H1 (cell line): ENCODE results near the gene KRT32. TPM values are rescaled to one million over a fixed set of nuclear protein-coding genes. Genes with fewer than 3 reads are reported as not detected.

Source experiments
- CTCF ChIA-PET: fragments of 300-600 bp; sonication (Branson Sonifier 250); formaldehyde crosslinking; loops from one replicate; lab custom pipeline; 2021; ENCODE audit not compliant: partially characterized antibody; lab: Charles Lee
- POLR2A ChIA-PET: fragments of 300-600 bp; sonication (Branson Sonifier 250); formaldehyde crosslinking; loops from one replicate; lab custom pipeline; 2021; ENCODE audit warnings: inconsistent platforms; ENCODE audit not compliant: partially characterized antibody; lab: Charles Lee
- DNase-seq, 2 experiments: peaks; one replicate each; pipeline versions ENCODE4 v3.0.0 to v3.0.0-alpha.2; 2010 to 2022; ENCODE audit warnings: low spot score in 2 of 2, low read depth in 1 of 2, mixed read lengths in 1 of 2
- FAIRE-seq: peaks from 2 replicates; lab custom pipeline; 2011; peaks lifted over from hg19 to GRCh38; lab: Jason Lieb, UNC
- H2AFZ ChIP-seq: 2 replicates; pipeline ENCODE4 v1.8.1; 2012; ENCODE audit warnings: low read length, inconsistent platforms
- H2AK5ac ChIP-seq: 2 replicates; pipeline ENCODE4 v1.6.1; 2013; ENCODE audit warnings: low read depth, low read length
- H2BK120ac ChIP-seq: replicated peaks from 2 replicates; pipeline ENCODE3; 2013; ENCODE audit warnings: low read depth, low read length, inconsistent platforms
- H2BK12ac ChIP-seq: 2 replicates; pipeline ENCODE4 v1.6.1; 2013; ENCODE audit warnings: low read depth, low read length
- H2BK15ac ChIP-seq: 2 replicates; pipeline ENCODE4 v1.6.1; 2013; ENCODE audit warnings: low read length
- H2BK20ac ChIP-seq: 2 replicates; pipeline ENCODE4 v1.6.1; 2013; ENCODE audit warnings: low read length
- H2BK5ac ChIP-seq: 2 replicates; pipeline ENCODE4 v1.6.1; 2013; ENCODE audit warnings: low read depth, low read length
- H3K14ac ChIP-seq: 2 replicates; pipeline ENCODE4 v1.6.1; 2013; ENCODE audit warnings: inconsistent platforms; ENCODE audit not compliant: insufficient read length
- H3K18ac ChIP-seq: 2 replicates; pipeline ENCODE4 v1.6.1; 2013; ENCODE audit warnings: low read length; ENCODE audit errors: extremely low read depth
- H3K23ac ChIP-seq: 2 replicates; pipeline ENCODE4 v1.6.1; 2013; ENCODE audit warnings: inconsistent platforms; ENCODE audit not compliant: insufficient read length
- H3K23me2 ChIP-seq: 2 replicates; pipeline ENCODE4 v1.6.1; 2013; ENCODE audit warnings: low read depth, low read length
- H3K27ac ChIP-seq: 2 replicates; pipeline ENCODE4 v1.6.1; 2011; ENCODE audit warnings: low read depth, low read length, inconsistent platforms
- H3K27me3 ChIP-seq, 4 experiments: replicated peaks in 1 of 4; 1 replicate in 1 of 4; 2 replicates in 3 of 4; pipeline versions ENCODE4 v1.6.1 to v1.8.1; 2011 to 2013; ENCODE audit warnings: low read length in 3 of 4, mild to moderate bottlenecking in 3 of 4, inconsistent platforms in 2 of 4, mixed read lengths in 2 of 4, moderate library complexity in 1 of 4; ENCODE audit not compliant: control insufficient read depth in 3 of 4, insufficient read depth in 3 of 4; ENCODE audit errors: extremely low read depth in 1 of 4
- H3K36me3 ChIP-seq, 4 experiments: 2 replicates each; pipeline versions ENCODE4 v1.6.1 to v1.8.1; 2011 to 2013; ENCODE audit warnings: mild to moderate bottlenecking in 4 of 4, low read length in 3 of 4, moderate library complexity in 2 of 4, control low read depth in 1 of 4, inconsistent platforms in 1 of 4; ENCODE audit not compliant: insufficient read depth in 4 of 4, control insufficient read depth in 2 of 4
- H3K4ac ChIP-seq: replicated peaks from 2 replicates; pipeline ENCODE3; 2013; ENCODE audit warnings: low read length, low read depth, mixed read lengths, inconsistent platforms; ENCODE audit not compliant: insufficient read length
- H3K4me1 ChIP-seq, 4 experiments: replicated peaks in 1 of 4; 1 replicate in 1 of 4; 2 replicates in 3 of 4; pipeline versions ENCODE4 v1.6.1 to v1.8.1; 2011 to 2013; ENCODE audit warnings: low read length in 3 of 4, inconsistent platforms in 2 of 4, mixed read lengths in 1 of 4; ENCODE audit not compliant: insufficient read depth in 4 of 4, control insufficient read depth in 3 of 4
- H3K4me2 ChIP-seq, 2 experiments: 2 replicates each; pipeline versions ENCODE4 v1.6.1 to v1.8.1; 2011 to 2013; ENCODE audit warnings: low read depth in 2 of 2, low read length in 2 of 2, control low read depth in 1 of 2, inconsistent platforms in 1 of 2, mild to moderate bottlenecking in 1 of 2; ENCODE audit not compliant: insufficient read depth in 1 of 2
- H3K4me3 ChIP-seq, 4 experiments: fragments of 200-600, 300-600 bp in 1 of 4; sonication (generic), shearing (Covaris generic), sonication (Bioruptor Twin) in 1 of 4; 2 replicates each; pipeline versions ENCODE4 v1.5.1 to v1.8.1; 2011 to 2016; ENCODE audit warnings: low read length in 4 of 4, low read depth in 3 of 4, control low read depth in 2 of 4, inconsistent platforms in 2 of 4, mild to moderate bottlenecking in 2 of 4, mixed read lengths in 1 of 4, moderate library complexity in 1 of 4; ENCODE audit not compliant: insufficient read depth in 2 of 4; ENCODE audit errors: extremely low read depth in 1 of 4
- H3K56ac ChIP-seq: replicated peaks from 2 replicates; pipeline ENCODE3; 2013; ENCODE audit warnings: low read depth, mild to moderate bottlenecking, mixed read lengths, low read length, inconsistent platforms; ENCODE audit not compliant: insufficient read length
- H3K79me1 ChIP-seq: 2 replicates; pipeline ENCODE4 v1.6.1; 2013; ENCODE audit warnings: low read depth, low read length, control low read depth
- H3K79me2 ChIP-seq, 2 experiments: 2 replicates each; pipeline versions ENCODE4 v1.6.1 to v1.8.1; 2012 to 2013; ENCODE audit warnings: low read length in 2 of 2, mild to moderate bottlenecking in 2 of 2, inconsistent platforms in 1 of 2; ENCODE audit not compliant: insufficient read depth in 2 of 2, control insufficient read depth in 1 of 2
- H3K9ac ChIP-seq, 4 experiments: replicated peaks in 1 of 4; 1 replicate in 1 of 4; 2 replicates in 3 of 4; pipeline versions ENCODE4 v1.6.1 to v1.8.1; 2011 to 2013; ENCODE audit warnings: low read depth in 3 of 4, low read length in 3 of 4, control low read depth in 2 of 4, mild to moderate bottlenecking in 2 of 4, moderate library complexity in 2 of 4, inconsistent platforms in 1 of 4; ENCODE audit errors: extremely low read depth in 1 of 4
- H3K9me3 ChIP-seq, 2 experiments: 2 replicates each; pipeline versions ENCODE4 v1.6.1 to v1.8.1; 2012 to 2013; ENCODE audit warnings: mild to moderate bottlenecking in 2 of 2, moderate library complexity in 2 of 2, control low read depth in 1 of 2, inconsistent platforms in 1 of 2, low read depth in 1 of 2, low read length in 1 of 2, mixed read lengths in 1 of 2; ENCODE audit not compliant: insufficient read depth in 2 of 2
- H4K20me1 ChIP-seq, 2 experiments: replicated peaks in 1 of 2; 2 replicates each; pipeline versions ENCODE3 to v1.8.1; 2011 to 2013; ENCODE audit warnings: inconsistent platforms in 2 of 2, low read length in 2 of 2, mild to moderate bottlenecking in 1 of 2; ENCODE audit not compliant: insufficient read depth in 2 of 2, control insufficient read depth in 1 of 2
- H4K5ac ChIP-seq: 2 replicates; pipeline ENCODE4 v1.6.1; 2013; ENCODE audit warnings: low read length, low read depth, mixed read lengths, inconsistent platforms; ENCODE audit not compliant: insufficient read length
- H4K8ac ChIP-seq: 2 replicates; pipeline ENCODE4 v1.8.0; 2013; ENCODE audit warnings: mild to moderate bottlenecking, moderate library complexity, low read length, inconsistent platforms; ENCODE audit not compliant: insufficient read depth; ENCODE audit errors: extremely low read depth
- H4K91ac ChIP-seq: replicated peaks from 2 replicates; pipeline ENCODE3; 2013; ENCODE audit warnings: low read length, mixed read lengths, inconsistent platforms; ENCODE audit not compliant: insufficient read length
- BACH1 ChIP-seq: IDR thresholded peaks from 2 replicates; pipeline ENCODE4 v1.6.1; 2012; ENCODE audit warnings: low read length, improper control_type of control experiment
- BCL11A ChIP-seq, 2 experiments: IDR thresholded peaks; one replicate each; pipeline ENCODE4 v1.6.1; 2011; ENCODE audit warnings: low read depth in 2 of 2, low read length in 2 of 2, mild to moderate bottlenecking in 2 of 2
- BRCA1 ChIP-seq: IDR thresholded peaks from 2 replicates; pipeline ENCODE4 v1.6.1; 2012; ENCODE audit warnings: low read depth, low read length, improper control_type of control experiment
- CBX5 ChIP-seq: fragments of 300-800, 300-1000 bp; sonication (generic); IDR thresholded peaks from 2 replicates; pipeline ENCODE4 v1.7.1; 2016; ENCODE audit warnings: antibody characterized with exemption, low read length, low read depth
- CREB1 ChIP-seq: IDR thresholded peaks from 2 replicates; pipeline ENCODE4 v1.6.1; 2012; ENCODE audit warnings: inconsistent platforms
- KDM4A ChIP-seq: IDR thresholded peaks from one replicate; pipeline ENCODE4 v1.7.1; 2012; ENCODE audit warnings: low read depth, mild to moderate bottlenecking, moderate library complexity, low read length, inconsistent platforms; ENCODE audit not compliant: severe bottlenecking
- MAX ChIP-seq: IDR thresholded peaks from 2 replicates; pipeline ENCODE4 v1.6.1; 2012; ENCODE audit warnings: inconsistent platforms
- NRF1 ChIP-seq: IDR thresholded peaks from 2 replicates; pipeline ENCODE4 v1.6.1; 2011; ENCODE audit warnings: mild to moderate bottlenecking, low read depth, low read length, improper control_type of control experiment
- RAD21 ChIP-seq, 2 experiments: IDR thresholded peaks in 1 of 2; conservative IDR thresholded peaks in 1 of 2; 2 replicates each; pipeline ENCODE4 v1.6.1; 2011; ENCODE audit warnings: low read depth in 2 of 2, low read length in 2 of 2, improper control_type of control experiment in 1 of 2, inconsistent platforms in 1 of 2, mild to moderate bottlenecking in 1 of 2, moderate library complexity in 1 of 2
- SIRT6 ChIP-seq: IDR thresholded peaks from one replicate; pipeline ENCODE4 v1.7.1; 2012; ENCODE audit warnings: low read length, inconsistent platforms
- SP4 ChIP-seq: IDR thresholded peaks from 2 replicates; pipeline ENCODE4 v1.6.1; 2012; ENCODE audit warnings: low read length, inconsistent platforms
- ZNF274 ChIP-seq: IDR thresholded peaks from 2 replicates; pipeline ENCODE4 v1.7.0; 2012; ENCODE audit warnings: low read length, borderline replicate concordance; ENCODE audit errors: extremely low read depth
- WGBS, 2 experiments: shearing (Covaris generic) in 1 of 2; methylation state at CpG; one replicate each; pipeline versions ENCODE4 v1.1.6 to v1.1.7; 2013 to 2015; ENCODE audit warnings: low lambda C conversion rate in 2 of 2, mixed read lengths in 2 of 2, inconsistent platforms in 1 of 2, low coverage in 1 of 2, missing lambda C conversion rate in 1 of 2; ENCODE audit not compliant: insufficient replicate concordance in 2 of 2, insufficient coverage in 1 of 2, insufficient read length in 1 of 2; ENCODE audit errors: extremely low coverage in 1 of 2, missing lambda C conversion rate in 1 of 2; 5-methylcytosine and 5-hydroxymethylcytosine counted together
- polyA plus RNA-seq, 7 experiments: library from polyadenylated mRNA; depleted of rRNA in 3 of 7; stranded (reverse) in 5 of 7; unstranded in 2 of 7; fragments of >200 nt in 5 of 7; fragments of 200-250 nt in 2 of 7; gene quantifications; 1 replicate in 5 of 7; 2 replicates in 1 of 7; 4 replicates in 1 of 7; pipeline versions ENCODE4 v1.2.1 to v1.2.3, GENCODE V29; 2011 to 2013; ENCODE audit warnings: missing spikeins in 2 of 7, mixed read lengths in 2 of 7
- total RNA-seq: library from RNA; stranded (reverse); fragmentation: NEBNext Ultra II Directional; extraction: Animal tissue kit (Norgen Biotek cat#: 25700); gene quantifications from 2 replicates; pipeline ENCODE4 v1.2.1, GENCODE V29; 2021

The KRT32 gene
- total and polyA plus RNA-seq, 2 of the 8 experiments (the other 6 are each of a cell fraction or from before 2014, with no cell fraction given), result not detected

GRCh38 chr17:41439375-41439774 is 27.8 kb downstream of the KRT32 start:
- Histone ChIP-seq H3K27me3 (no peaks in the 10 kb centered on the region; a peak in 1 of 7 replicates), H2BK20ac (no peak overlapping the region), H3K14ac (no peak overlapping the region), H4K91ac (no peak overlapping the region), H3K4me1 (no peaks in the 10 kb centered on the region), H3K79me1 (no peaks in the 10 kb centered on the region), H3K56ac (no peak overlapping the region), H2BK12ac (no peak overlapping the region), H2AFZ (no peak overlapping the region), H3K9me3 (no peaks in the 10 kb centered on the region; a peak in 1 of 4 replicates), H2BK15ac (no peak overlapping the region), H2BK120ac (no peak overlapping the region), H2BK5ac (no peak overlapping the region), H3K9ac (no peak overlapping the region), H4K8ac (no peak overlapping the region), H3K4me3 (no peak overlapping the region), H3K79me2 (no peaks in the 10 kb centered on the region), H3K27ac (no peak overlapping the region), H3K23ac (no peak overlapping the region), H3K4me2 (no peak overlapping the region), H3K36me3 (no peaks in the 10 kb centered on the region), H2AK5ac (no peak overlapping the region), H3K23me2 (no peaks in the 10 kb centered on the region), H4K5ac (no peak overlapping the region), H4K20me1 (no peaks in the 10 kb centered on the region), H3K18ac (no peak overlapping the region), H3K4ac (no peak overlapping the region)
- POLR2A ChIA-PET, result no interaction called here
- WGBS, 2 experiments, result 94% methylated on average over 4 of the region's 5 CpGs; no CpG with 5 or more reads in 1 of the 2 experiments
- FAIRE-seq (no peak), DNase-seq (no peak)
- TF ChIP-seq CREB1 (no peak), ZNF274 (no peak), BRCA1 (no peak), BCL11A (IDR thresholded peaks at IDR 0.05; ENCODE audit: low read depth in 2 of 2, low read length in 2 of 2) (no peak), MAX (no peak), RAD21 (IDR thresholded peaks at IDR 0.05 in 1 of 2, conservative IDR thresholded peaks at IDR 0.05 in 1 of 2; ENCODE audit: low read depth in 2 of 2, low read length in 2 of 2) (no peak), BACH1 (no peak), SIRT6 (no peak), KDM4A (no peak), NRF1 (no peak), CBX5 (no peak), SP4 (no peak)
- CTCF ChIA-PET, result interaction anchor here (0.7 to 1.8 kb wide), 5 partner anchors 9 to 110 kb away, joined by 3 to 5 read pairs (median 4); no protein-coding TSS in a partner anchor
